HG03095 (cell line): ENCODE measurements around the gene GID8.

Experiments used
- ATAC-seq: cut with Tn5 transposase; IDR thresholded peaks from one replicate; pipeline ENCODE4 v1.9.1; 2021; ENCODE audit warnings: moderate library complexity; ENCODE audit not compliant: unreplicated experiment

GID8 gene

DNA sequence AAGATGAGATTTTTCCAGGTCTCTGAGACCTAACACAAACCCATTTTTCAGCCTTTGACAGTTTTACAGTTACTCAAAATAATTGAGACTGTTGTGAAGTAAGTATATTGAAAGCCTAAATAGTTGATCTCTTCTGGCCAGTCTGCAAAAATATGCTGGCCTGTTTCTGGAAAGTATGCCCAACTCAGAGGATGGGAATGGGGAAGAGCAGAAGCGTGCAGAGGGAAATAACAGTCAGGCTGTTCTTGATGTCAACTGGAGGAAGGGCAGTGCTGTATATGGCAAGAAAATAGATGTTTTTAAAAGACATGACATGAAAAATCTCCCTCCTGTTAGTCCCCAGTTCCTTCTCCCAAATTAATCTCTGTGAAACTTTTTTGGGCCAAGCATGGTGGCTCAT, 3.8 kb downstream of the GID8 start:
- ATAC-seq = no peak

DNA sequence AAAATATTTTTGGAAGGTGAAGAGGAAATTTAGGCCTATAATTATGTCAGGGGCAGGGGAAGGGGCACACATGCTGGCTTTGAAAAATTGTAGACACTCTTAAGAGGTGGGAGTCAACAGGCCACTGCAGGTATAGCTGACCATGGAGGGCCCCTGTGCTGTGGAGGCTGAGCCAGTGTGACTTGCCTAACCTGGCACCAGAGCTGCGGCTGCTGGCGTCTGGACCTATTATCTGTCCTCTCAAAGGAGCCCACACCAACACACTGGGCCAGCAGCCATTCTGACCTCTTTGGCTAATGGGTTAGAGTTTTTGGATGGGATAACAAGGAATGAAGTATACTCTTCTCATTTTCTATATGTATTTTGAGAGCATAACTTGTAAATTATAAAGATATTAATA, 4.5 kb downstream of the GID8 start:
- ATAC-seq = no peak

DNA sequence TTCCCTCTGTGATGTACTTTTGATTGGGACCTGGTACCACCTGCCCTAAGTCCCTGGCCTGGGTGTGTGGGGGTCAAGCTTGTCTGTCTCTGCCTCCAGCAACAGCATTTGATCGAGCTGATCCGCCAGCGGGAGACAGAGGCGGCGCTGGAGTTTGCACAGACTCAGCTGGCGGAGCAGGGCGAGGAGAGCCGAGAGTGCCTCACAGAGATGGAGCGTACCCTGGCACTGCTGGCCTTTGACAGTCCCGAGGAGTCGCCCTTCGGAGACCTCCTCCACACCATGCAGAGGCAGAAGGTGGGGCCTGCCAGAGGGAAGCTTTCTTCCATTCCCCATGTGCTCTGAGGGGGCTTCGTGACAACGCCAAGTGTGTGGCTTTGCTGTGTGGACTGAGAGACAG, 5.4 kb downstream of the GID8 start:
- ATAC-seq = no peak

DNA sequence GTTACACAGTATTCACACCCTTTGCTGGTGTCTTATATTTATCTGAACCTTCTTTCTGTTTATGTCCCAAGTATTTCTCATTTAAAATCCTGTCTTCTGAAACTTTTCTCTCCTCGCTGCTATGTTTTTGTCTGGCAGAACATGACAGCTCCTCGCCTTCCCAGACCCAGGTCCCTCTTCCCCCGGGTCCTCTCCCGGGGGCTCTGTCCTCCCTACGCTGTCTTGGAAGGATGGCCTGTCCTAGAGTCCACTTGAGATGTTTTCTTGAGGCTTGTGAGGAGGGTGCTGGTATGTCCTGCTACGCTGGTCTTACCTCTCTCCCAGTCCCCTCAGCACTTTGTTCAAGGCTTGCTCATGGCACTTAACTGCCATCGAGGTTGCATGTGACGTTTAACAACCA, 6.2 kb downstream of the GID8 start:
- no peak for ATAC-seq

DNA sequence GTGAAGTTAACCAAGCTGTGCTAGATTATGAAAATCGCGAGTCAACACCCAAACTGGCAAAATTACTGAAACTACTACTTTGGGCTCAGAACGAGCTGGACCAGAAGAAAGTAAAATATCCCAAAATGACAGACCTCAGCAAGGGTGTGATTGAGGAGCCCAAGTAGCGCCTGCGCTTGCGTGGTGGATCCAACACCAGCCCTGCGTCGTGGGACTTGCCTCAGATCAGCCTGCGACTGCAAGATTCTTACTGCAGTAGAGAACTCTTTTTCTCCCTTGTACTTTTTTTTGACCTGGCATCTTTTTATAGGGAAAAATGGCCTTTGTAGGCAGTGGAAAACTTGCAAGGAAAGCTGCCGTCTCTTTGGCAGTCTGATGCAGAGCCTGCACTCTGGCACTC, 6.8 kb downstream of the GID8 start:
- no peak for ATAC-seq

DNA sequence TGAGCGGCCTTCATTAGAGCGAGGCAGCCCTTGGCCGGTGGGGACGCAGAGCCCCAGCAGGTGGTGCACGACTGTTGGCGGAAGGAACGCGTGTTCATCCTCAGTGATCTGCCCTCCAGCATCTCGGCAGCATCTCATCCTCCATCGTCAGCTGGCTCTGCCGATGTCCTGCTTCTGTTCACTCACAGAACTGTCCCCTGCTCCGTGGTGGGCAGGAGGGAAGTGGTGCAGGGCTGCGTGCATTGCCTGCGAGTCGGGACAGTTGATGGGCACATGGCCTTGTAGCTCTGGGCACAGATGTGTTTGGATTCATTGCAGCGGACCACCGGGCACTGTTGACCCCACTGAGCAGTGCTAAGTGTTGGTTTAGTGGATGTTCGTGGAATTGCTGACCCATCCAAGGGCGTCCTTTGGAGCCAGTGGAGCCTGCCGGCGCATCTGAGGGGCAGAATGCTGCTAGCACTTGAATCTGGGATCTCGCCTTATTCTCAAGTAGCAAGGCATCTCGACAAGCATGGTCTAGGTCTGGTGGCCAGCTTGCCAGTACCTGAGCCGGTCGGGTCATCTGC, 7.9 kb downstream of the GID8 start:
- ATAC-seq = no peak

DNA sequence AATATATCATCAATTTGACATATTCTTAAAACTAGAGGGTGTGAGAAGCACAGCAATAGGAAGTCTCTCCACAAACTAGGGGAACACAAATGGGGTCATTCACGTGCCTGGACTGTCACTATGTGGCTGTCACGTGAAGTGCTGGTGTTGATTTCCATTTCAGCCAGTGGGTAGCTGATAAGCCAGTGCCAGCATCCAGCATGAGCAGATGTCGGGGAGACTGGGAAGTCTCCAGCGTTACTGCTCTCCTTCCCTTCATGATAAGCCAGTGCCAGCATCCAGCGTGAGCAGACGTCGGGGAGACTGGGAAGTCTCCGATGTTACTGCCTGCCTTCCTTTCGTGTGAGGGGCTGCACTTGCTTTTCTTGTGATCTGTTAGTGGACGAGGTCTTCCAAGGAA, 9.0 kb downstream of the GID8 start:
- no peak for ATAC-seq

DNA sequence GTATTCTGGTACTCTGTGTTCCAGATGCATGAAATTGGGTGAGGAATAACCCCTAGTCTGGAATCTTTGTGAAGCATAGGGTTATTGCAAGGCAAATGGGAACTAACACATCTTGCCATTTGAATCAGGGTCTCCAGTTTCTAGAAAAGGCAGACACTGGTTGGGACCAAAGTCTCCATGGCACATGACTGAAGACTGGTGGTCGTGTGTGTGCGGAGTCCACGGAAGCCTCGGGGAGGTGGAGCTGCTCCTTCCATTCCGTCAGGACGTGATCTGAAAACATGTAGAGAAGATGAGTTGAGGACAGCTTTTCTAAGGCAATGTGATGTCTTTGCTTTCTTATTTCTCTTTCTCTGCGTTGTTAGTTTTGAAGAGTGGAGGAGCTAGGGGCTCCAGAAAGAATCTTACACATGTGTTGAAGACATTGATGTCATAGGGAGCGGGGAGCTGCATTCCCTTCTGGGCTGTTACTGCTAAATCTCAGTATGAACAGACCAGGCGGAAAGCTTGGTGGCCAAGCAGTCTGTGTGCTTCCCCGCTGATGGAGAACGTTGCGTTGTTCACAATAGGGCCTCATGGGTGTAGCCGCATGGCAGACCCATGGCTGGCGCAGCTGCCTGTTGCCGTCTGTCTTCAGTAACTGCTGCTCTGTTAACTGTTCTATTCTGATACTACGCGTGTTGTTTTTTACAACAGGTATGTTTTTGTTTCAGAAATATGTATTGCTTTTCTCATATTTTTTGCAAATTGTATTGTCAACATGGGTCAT, 9.8 kb downstream of the GID8 start:
- ATAC-seq = no peak

DNA sequence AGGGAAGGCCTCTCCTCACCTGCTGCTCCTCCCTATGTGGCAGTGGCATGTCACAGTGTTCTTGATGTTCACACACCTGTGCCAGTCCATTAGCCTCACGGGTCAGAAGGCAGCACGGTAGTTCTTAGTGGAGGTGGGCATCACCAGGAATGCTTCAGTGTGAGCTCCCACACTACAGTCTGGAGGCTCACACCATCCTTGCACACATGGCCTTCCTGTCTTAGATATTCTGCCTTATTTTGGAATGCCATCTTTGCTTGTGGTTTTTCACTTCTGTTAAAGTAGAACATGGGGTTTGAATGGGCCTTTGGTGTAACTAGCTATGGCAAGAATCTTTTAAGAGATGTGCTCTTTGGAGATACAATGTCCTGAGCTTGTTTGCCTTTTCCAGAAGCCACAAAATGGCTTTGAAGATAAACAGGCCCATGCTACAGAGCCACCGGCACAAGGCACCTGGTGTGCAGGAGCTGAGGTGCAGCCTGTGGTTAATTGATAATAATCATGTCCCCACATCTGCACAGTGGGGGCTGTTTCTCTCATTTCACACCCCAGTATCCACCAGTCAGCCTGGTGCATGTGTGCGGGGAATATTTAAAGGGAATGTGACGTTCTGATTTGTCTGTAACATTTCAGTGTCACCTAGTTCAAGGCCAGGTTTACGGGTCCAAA, 11.3 kb downstream of the GID8 start:
- no peak for ATAC-seq

DNA sequence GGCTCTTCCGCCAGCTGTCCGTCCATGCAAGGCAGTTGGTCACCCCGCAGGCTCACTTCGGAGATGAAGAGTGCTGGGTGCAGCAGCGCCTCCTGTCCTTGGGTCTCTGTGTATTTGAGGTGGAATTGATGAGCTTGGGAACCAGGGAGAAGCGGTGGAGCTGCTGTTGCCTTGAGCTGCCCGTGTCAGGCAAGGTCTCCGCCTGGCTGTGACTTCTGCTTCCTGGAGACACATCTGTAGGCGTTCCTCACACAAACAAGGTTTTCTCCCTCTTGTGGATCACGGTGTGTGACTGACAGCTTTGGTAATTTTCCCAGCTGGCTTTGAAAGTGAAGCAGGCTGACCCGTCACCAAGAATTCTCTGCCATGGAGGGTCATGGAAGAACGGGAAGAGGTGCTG, 12.0 kb downstream of the GID8 start:
- ATAC-seq = no peak

DNA sequence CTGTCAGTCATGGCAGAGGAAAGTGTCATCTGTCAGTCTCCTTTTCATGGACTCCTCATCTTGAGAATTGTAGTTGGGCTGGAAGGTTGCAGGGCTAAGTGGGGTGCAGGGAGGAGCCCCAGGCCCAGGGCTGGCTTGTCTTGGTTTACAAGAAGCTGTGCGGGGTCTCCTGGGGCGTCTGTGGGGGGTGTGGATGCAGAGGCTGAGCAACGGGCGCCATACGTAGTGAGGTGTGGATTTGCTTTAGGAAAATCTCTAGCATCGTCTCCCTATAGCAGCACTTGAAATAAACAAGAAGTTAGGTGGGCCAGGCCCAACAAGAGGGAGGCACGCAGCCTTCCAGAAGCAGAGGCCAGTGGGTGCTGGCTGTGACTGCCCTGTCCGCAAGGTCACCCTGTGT, 12.8 kb downstream of the GID8 start:
- no peak for ATAC-seq

DNA sequence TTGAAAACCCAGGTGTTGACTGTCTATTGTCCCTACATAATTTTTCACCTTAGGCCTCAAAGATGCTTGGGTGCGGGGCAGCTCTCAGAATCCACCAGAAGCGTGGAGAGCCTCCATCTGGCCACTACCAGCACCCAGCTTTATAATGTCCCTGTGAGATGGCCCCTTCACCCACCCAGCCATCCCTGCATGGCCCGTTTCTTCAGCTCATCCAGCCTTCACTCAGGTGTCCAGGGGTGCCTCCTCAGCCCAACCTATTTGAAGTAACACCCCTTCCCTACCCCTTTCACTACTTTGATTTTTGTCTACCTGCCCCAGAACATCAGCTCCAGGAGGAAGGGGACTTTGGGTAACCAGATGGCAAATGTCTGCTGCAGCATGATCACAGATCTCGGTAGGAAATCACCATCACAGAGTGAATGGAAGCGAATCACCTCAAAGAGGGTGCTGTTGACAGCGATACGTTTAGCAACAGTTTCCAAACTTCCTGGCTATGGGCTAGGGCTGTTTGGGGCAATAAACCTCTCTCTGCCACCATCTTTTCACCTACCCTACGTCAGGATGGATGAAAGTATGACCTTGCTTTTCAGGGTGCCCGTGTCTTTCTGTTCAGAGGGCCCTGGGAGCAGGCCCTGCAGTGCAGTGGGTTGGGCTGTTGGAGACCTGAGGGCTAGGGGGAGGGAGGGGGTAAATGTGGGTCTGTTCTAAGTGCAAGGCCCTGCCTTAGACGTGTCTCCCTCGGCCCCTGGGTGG, 13.4 kb downstream of the GID8 start:
- no peak for ATAC-seq

DNA sequence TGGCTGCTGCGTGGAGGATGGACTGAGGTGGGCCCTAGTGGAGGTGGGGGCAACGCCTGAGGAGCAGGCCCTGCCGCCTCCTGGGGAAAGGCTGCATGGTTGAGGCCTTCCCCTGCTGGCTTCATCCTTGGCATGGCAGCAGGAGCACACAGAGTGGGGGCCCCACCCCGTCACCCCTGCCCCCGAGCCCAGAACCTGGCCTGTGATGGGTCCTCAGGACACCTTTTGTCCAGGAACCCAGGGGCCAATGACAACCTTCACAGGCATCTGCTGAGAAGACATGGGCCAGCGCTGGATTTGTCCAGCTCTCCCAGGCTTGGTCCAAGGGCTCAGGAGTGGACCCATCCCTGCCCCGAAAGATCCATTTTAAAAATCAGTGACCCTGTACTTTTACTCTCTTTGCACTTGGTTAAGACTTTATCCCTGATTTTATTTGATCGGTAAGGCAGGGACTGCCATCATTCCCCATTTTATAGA, 14.0 kb downstream of the GID8 start:
- no peak for ATAC-seq

DNA sequence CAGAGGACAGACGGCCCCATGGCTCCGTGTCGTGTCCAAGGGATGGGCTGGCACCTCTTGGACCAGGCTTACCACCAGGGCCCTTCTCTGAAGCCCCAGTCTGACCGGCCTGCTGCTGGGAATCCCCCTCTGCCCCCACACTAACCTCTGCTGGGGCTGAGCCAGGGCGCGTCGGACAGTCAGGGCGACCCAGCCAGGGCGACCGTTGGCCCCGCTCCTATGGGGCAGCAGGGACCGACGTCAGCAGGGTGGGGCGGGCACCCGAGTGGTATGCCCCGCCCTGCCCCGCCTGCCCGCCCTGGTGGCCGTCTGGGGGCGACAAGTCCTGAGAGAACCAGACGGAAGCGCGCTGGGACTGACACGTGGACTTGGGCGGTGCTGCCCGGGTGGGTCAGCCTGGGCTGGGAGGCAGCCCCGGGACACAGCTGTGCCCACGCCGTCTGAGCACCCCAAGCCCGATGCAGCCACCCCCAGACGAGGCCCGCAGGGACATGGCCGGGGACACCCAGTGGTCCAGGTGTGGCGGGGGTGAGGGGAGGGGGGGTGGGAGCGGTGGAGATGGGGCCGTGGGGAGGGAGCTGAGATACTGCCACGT, 14.5 kb downstream of the GID8 start, which contains the start of gene SLC17A9:
TSS of gene SLC17A9 (plus strand) at position 337 of the 595 bp plus-strand sequence. CDS start at position 459, 122 bp downstream.
- peak; percentile 31 for ATAC-seq

DNA sequence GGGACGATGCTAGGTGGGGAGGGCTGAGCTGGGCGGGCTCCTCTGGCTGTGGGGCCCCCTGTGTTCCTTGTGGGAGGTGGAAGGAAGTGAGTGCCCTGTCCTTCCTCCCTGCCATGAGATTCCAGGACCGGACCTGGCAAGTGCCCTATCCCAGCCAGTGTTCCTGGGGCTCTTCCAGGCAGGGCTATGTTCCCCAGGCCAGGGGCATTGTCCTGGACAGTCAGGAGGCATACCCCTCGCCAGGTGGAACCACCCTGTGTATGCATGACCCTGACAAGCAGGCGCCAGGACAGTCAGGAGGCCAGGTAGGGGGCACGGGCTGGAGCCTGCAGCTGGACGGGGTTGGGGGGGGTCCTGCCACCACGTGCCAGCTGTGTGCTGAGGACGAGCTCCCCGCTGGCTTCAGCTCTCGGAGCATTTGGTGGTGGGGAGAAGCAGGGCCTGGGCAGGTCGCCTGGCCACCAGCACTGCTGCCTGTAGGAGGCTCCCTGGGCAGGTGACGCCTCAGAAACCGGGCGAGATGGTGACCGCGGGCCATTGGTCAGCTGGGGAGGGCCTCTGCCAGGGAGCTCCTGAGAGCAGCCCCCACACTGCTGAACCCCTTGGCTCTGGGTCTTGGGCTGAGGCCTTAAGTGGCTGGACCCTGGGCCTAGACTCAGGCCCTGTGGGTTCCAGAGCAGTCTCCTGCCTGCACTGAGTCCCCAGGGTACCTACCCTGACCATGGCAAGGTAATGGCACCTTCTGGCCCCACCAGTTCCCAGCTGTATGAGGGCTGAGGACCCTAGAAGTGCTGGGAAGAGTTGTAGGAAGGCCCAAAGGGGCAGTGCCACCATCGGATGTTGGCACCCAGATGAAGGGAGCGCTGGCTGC, 15.3 kb downstream of the GID8 start:
- no peak for ATAC-seq

DNA sequence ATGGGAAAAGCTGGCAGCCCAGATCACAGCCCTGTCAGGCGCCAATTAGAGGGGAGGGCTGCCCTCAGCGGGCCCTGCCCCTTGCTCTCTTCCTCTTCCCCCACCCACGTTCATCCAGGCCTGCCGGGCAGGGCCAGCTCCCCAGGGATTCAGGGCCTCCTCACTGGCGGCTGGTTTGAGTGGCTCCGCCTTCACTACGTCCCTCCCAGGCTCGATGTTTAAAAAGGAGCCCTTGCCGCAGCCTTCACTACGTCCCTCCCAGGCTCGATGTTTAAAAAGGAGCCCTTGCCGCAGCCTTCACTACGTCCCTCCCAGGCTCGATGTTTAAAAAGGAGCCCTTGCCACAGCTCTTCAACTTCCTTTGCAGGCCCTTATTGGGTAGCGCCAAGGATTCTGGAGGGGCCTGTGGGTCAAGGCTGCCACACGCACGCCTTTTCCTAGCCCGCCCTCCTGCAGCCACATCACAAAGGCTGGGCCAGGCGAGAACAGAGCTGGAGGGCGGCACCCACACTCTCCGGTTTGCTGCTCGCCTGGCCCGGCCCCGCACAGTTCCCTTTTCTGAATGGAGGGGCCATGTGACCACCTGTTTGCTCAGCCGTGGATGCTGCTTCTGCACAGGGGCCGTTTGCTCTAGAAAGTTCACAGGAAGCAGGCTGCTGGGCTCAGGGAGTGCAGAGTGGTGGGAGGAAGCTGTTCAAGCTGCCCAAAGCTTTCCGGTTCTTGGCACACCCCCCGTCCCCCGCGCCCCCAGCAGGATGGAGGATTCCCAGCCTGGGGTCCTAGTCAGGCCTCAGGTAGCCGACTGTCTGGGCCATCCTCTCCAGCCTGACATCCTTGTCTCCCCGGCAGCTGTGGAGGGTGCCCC, 16.1 kb downstream of the GID8 start:
- ATAC-seq = peak; percentile 73

DNA sequence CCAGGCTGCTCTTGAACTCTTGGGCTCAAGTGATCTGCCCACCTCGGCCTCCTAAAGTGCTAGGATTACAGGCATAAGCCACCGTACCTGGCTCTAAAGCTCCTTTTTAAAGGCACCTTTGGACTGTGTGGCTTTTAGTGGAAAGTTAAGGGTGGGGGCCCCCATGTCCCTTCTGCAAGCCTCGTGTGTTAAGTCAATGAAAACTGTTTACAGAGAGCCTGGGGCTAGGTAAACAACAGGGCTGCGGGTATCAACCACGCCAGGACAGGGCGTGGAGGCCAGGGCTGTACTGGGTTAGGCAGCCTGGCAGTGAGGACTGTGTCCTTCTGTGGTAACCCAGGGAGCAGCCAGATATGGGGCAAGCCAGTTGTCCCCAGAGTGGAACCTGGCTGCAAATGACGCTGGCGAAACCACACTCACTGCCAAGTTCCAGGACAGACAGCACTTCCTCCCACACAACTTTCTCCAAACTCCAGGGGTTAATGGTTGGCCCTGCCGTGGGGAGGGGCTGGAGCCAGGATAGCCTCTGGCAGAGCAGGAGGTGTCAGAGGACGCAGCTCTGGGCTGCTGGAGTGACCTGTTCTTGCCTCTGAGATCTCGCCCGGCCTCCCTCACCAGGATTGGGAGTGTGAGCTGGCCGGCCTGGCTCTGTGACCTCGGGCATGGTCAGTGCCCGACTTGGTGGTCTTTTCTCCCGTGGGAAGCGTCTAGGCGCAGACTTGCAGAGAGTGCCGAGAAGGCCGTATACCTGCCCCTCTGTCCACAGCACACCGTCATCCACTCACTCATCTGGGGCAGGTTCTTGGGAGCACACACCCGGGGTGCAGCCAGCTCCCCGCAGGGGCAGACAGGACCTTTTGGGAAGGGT, 17.8 kb downstream of the GID8 start:
- no peak for ATAC-seq
